Measurements from ENCODE around the gene BABAM1. TPM values are rescaled to one million over a fixed set of nuclear protein-coding genes. Genes with fewer than 3 reads are reported as not detected.

BABAM1 gene
- total and polyA plus RNA-seq, 9 of the 15 experiments (the other 6 are each of a cell fraction or from before 2014, with no cell fraction given): 14.7 to 160 (median 113) TPM

GRCh38 chr19:17226002-17226933 lies 41.0 kb upstream of the BABAM1 start, which contains the start of gene OCEL1 (continued):
- TF ChIP-seq PHF21A (IDR thresholded peaks at IDR 0.05; ENCODE audit: borderline replicate concordance, low read depth) (0 out of 2 replicates have a peak, but pooled peaks have one; percentile 35), MBD2 (IDR thresholded peaks at IDR 0.05; ENCODE audit: borderline replicate concordance, low read depth) (peak; percentile 66; the same call in 1 of the 2 replicates), PHB (CRISPR knock-in tag; IDR thresholded peaks at IDR 0.05) (no peak), MCM2 (IDR thresholded peaks at IDR 0.05; ENCODE audit: low read depth) (no peak), ILF3 (IDR thresholded peaks at IDR 0.05; ENCODE audit: borderline replicate concordance) (no peak; the same call in 1 of the 2 replicates), RFX1 (IDR thresholded peaks at IDR 0.05) (no peak), TEAD1 (CRISPR knock-in tag; IDR thresholded peaks at IDR 0.05) (no peak; a peak in 1 of 4 replicates), CBFA2T3 (IDR thresholded peaks at IDR 0.05) (no peak), CREBBP (IDR thresholded peaks at IDR 0.05; ENCODE audit: low read depth, low read length) (no peak), KDM2B (CRISPR knock-in tag; IDR thresholded peaks at IDR 0.05) (0 out of 2 replicates have a peak, but pooled peaks have one; percentile 18), HSF4 (CRISPR knock-in tag; IDR thresholded peaks at IDR 0.05; ENCODE audit: borderline replicate concordance) (no peak), ZBTB2 (IDR thresholded peaks at IDR 0.05) (peak; percentile 90), NR0B1 (IDR thresholded peaks at IDR 0.05; ENCODE audit: partially characterized antibody) (no peak), SP2 (IDR thresholded peaks at IDR 0.05; ENCODE audit: extremely low read depth, low read depth, low read length, poor library complexity, severe bottlenecking) (no peak), ZNF639 (CRISPR knock-in tag; conservative IDR thresholded peaks at IDR 0.05 in 1 of 2, IDR thresholded peaks at IDR 0.05 in 1 of 2) (peak in 1 of 2 experiments; percentile 31; a peak in 2 of 4 replicates), CBFA2T2 (conservative IDR thresholded peaks at IDR 0.05) (no peak), SMARCB1 (IDR thresholded peaks at IDR 0.05; ENCODE audit: insufficient read length, low read depth) (no peak), ZNF347 (CRISPR knock-in tag; IDR thresholded peaks at IDR 0.05; ENCODE audit: low read depth) (no peak), POLR2AphosphoS2 (IDR thresholded peaks at IDR 0.05; ENCODE audit: low read length) (no peak; the same call in 1 of the 2 replicates), ZNF512 (tag; IDR thresholded peaks at IDR 0.05) (no peak)

All from K562 (cell line).